MM.1S (cell line): ENCODE measurements around the gene CIRBP.

ENCODE experiments used
- CTCF ChIP-seq: fragments of 300-600 bp; sonication (generic); IDR thresholded peaks from 2 replicates; pipeline ENCODE4 v1.5.1; 2016; ENCODE audit warnings: antibody characterized with exemption, low read length, mixed read lengths
- EZH2 ChIP-seq: fragments of 300-600 bp; sonication (generic); optimal IDR thresholded peaks from 2 replicates; pipeline ENCODE3; 2017; ENCODE audit warnings: low read depth, mild to moderate bottlenecking, antibody characterized with exemption, low read length, mixed read lengths

DNA sequence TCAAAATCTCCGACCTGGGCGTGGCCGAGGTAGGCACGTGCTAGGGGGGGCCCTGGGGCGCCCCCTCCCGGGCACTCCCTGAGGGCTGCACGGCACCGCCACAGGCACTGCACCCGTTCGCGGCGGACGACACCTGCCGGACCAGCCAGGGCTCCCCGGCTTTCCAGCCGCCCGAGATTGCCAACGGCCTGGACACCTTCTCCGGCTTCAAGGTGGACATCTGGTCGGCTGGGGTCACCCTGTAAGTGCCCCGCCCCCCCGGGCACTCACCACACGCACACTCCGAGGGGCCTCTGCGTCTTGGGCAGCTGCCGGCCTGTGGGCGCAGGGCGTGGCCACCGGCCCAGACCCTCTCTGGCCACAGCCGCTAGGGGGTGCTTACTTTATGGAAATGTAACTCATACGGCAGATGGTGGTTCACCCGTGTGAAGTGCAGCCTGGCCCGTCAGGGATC is 48.6 kb upstream of the CIRBP start:
- no peak for TF ChIP-seq CTCF
- TF ChIP-seq EZH2: no peak
